Activated CD8-positive, alpha-beta memory T cell treated with anti-CD3 and anti-CD28 coated beads, Interleukin-2, amount 50 U/mL, for 24 hours (primary cell): ENCODE data around the gene PRPSAP1.

Experiments
- DNase-seq: peaks from one replicate; pipeline ENCODE4 v3.0.0-alpha.2; 2020; ENCODE audit errors: extremely low read depth

PRPSAP1 gene

GRCh38 chr17:76266244-76266938 is 87.3 kb downstream of the PRPSAP1 start:
- DNase-seq, result no peak

GRCh38 chr17:76265624-76266243 is 88.0 kb downstream of the PRPSAP1 start:
- no peak for DNase-seq

GRCh38 chr17:76264755-76265623 is 88.7 kb downstream of the PRPSAP1 start, which contains the start of gene UBALD2:
UBALD2 (plus strand) TSS chr17:76265348; CDS start chr17:76265506, 158 bp downstream.
- DNase-seq, result peak; percentile 96

- DNase-seq, result no peak
Measured at GRCh38 chr17:76264425-76264754, 89.3 kb downstream of the PRPSAP1 start.

- DNase-seq, result no peak
Measured at GRCh38 chr17:76263896-76264295, 89.8 kb downstream of the PRPSAP1 start.

- no peak for DNase-seq
Measured at GRCh38 chr17:76262732-76263344, 90.9 kb downstream of the PRPSAP1 start.

GRCh38 chr17:76261421-76262215 is 92.1 kb downstream of the PRPSAP1 start:
- DNase-seq, result no peak

- DNase-seq, result no peak
Measured at GRCh38 chr17:76260669-76261068, 93.0 kb downstream of the PRPSAP1 start.

- DNase-seq, result no peak
Measured at GRCh38 chr17:76260220-76260619, 93.5 kb downstream of the PRPSAP1 start.
